IPS-15b (cell line): Measurements from ENCODE around the gene MAN2A1.

Experiments used
- H3K27me3 ChIP-seq: one replicate; pipeline ENCODE4 v1.6.1; 2013; ENCODE audit warnings: low read length; ENCODE audit not compliant: control insufficient read depth, insufficient read depth
- H3K36me3 ChIP-seq: one replicate; pipeline ENCODE4 v1.6.1; 2013; ENCODE audit warnings: low read length; ENCODE audit not compliant: control insufficient read depth, insufficient read depth
- H3K4me1 ChIP-seq: one replicate; pipeline ENCODE4 v1.6.1; 2013; ENCODE audit warnings: mild to moderate bottlenecking, low read length; ENCODE audit not compliant: control insufficient read depth, insufficient read depth
- H3K4me3 ChIP-seq: one replicate; pipeline ENCODE4 v1.5.1; 2013; ENCODE audit warnings: low read depth, low read length
- H3K9ac ChIP-seq: one replicate; pipeline ENCODE4 v1.6.1; 2013; ENCODE audit warnings: low read depth, mild to moderate bottlenecking, low read length
- H3K9me3 ChIP-seq: one replicate; pipeline ENCODE4 v1.6.1; 2013; ENCODE audit warnings: mild to moderate bottlenecking, low read length; ENCODE audit not compliant: control insufficient read depth, insufficient read depth

Gene MAN2A1

DNA sequence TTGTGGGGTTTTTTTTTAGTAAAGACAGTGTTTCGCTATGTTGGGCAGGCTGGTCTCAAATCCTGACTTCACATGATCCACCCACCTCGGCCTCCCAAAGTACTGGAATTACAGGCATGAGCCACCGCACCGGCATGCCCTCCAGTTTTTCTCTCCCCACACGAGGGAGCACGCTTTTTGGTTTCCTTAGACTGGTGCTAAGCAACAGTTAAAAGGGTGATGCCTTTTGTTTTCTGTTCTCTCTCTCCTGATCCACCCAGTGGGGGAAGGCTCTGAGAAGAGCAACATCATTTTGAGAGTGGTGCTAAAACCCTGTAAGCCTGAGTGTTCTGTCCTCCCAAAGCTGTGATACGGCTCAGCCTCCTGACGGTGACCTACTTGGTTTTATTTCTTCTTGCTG is 146.6 kb downstream of the MAN2A1 start:
- no peaks in the 10 kb centered on the region for H3K27me3 ChIP-seq
- peaks cover 4% of the 10 kb centered on the region for H3K36me3 ChIP-seq
- no peak overlapping the region for H3K4me3 ChIP-seq
- H3K9ac ChIP-seq = no peak overlapping the region
- peaks cover 21% of the 10 kb centered on the region for H3K4me1 ChIP-seq
- H3K9me3 ChIP-seq = no peaks in the 10 kb centered on the region

DNA sequence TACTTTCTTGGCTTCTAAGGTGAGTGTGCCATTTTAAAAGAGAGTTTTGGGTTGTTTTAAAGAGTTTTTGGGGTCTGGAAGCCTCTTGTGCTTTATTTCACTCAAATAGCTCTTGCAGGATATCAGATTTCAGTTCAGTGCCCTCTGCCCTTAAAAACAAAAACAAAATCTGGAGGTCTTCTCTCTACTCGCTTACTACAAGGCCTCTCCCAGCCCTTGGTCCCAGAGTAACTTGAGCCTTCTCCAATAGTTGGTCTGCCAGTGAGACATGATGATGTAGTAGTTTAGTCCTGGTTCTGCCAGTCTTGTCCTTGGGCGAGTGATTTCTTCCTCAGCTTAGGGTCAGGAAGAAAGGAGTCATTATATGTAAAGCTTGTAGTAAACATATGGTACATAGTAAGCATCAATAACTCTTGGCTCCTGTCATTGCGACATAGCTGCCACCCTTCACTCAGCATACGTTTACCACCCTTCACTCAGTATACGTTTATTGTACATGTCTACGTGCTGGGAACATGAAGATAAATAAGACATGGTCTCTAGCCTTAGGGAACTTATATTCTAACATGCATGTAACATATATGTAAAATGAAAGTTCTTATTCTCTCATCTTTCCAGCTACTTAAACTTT is 147.6 kb downstream of the MAN2A1 start:
- peaks cover 4% of the 10 kb centered on the region for H3K36me3 ChIP-seq
- no peak overlapping the region for H3K4me3 ChIP-seq
- H3K9me3 ChIP-seq = no peaks in the 10 kb centered on the region
- H3K4me1 ChIP-seq = peaks cover 21% of the 10 kb centered on the region
- H3K9ac ChIP-seq = no peak overlapping the region
- H3K27me3 ChIP-seq = no peaks in the 10 kb centered on the region

DNA sequence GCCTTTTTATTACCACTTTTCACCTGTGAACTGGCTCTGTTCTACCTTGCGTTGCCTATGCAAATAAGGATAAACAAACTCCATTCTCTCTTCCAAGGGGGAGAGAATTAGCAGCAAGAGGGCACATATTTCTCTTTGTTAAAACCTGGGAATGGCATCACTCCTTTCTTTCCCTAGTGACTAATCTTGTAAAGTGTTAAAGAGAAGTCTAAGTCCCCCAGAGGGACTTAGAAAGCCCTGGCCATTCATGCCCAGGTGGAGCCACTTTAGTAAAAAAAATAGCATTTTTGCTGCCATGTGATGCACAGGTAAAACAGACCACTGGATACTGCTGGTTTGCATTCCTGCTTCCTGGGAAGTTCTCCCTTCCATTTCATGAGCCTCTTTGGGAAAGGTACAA is 148.4 kb downstream of the MAN2A1 start:
- H3K36me3 ChIP-seq = peaks cover 4% of the 10 kb centered on the region
- H3K27me3 ChIP-seq = no peaks in the 10 kb centered on the region
- H3K4me1 ChIP-seq = peaks cover 21% of the 10 kb centered on the region
- H3K9ac ChIP-seq = no peak overlapping the region
- no peak overlapping the region for H3K4me3 ChIP-seq
- H3K9me3 ChIP-seq = no peaks in the 10 kb centered on the region

DNA sequence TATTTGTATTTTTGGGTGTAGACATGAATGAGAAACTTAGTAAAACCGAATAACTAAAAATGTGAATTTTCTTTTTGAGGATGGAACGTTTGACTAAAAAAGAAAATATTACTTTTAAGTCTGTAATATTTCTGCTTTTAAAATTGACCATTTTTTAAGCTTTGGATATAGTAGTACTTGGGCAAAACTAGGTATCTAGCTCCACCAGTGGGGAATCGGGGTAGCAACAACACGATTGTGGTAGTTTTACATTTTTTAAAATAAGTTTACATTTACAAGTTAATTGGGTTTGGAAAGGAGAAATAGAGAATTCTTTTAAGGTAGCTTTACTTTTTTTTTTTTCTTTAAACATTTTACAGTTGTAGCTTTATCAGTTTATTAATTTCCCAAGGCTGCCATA is 154.4 kb downstream of the MAN2A1 start:
- Histone ChIP-seq H3K36me3 (peaks cover 10% of the 10 kb centered on the region), H3K9ac (no peak overlapping the region)

DNA sequence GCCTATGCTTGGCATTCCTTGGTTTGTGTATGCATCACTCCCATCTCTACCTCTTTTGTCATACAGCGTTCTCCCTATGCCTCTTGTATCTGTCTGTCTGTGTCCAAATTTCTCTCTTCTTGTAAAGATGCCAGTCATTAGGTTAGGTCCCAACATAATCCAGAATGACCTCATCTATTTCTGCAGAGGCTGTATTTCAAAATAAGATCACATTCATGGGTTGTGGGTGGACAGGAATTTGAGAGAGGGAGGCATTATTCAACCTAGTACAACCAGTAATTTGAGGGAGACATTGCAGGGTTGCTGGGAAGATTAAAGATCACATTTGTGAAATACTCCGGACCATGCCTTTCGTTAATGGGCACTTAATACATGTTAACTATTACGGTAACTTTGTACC is 155.0 kb downstream of the MAN2A1 start:
- Histone ChIP-seq H3K4me1 (peaks cover 4% of the 10 kb centered on the region), H3K4me3 (no peak overlapping the region), H3K27me3 (no peaks in the 10 kb centered on the region), H3K9me3 (no peaks in the 10 kb centered on the region), H3K36me3 (peaks cover 10% of the 10 kb centered on the region), H3K9ac (no peak overlapping the region)

More for the DNA sequence above, 154.4 kb downstream of the MAN2A1 start:
- H3K9me3 ChIP-seq = no peaks in the 10 kb centered on the region
- peaks cover 5% of the 10 kb centered on the region for H3K4me1 ChIP-seq
- no peaks in the 10 kb centered on the region for H3K27me3 ChIP-seq
- H3K4me3 ChIP-seq = no peak overlapping the region

DNA sequence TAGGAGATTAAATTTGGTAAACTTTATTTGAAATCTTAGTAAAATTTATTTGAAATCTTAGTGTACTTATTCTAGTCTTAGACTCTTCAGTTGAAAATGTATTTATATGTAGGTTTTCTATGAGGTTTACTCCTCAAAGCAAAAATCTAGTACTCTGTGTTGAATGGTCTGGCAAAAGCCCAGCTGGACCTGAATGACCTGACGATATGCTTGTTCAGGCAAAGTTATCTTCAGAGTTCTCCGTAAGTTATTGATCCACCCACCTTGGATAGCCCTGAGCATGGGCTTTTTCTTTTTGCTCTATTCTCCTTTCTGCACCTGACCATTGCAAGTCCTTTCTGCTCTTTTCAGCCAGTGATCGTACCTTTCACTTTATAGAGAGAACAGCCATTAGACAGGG is 158.4 kb downstream of the MAN2A1 start:
- H3K9ac ChIP-seq = no peak overlapping the region
- no peaks in the 10 kb centered on the region for H3K4me1 ChIP-seq
- H3K36me3 ChIP-seq = peaks cover 6% of the 10 kb centered on the region
- no peak overlapping the region for H3K4me3 ChIP-seq
- no peaks in the 10 kb centered on the region for H3K27me3 ChIP-seq
- no peaks in the 10 kb centered on the region for H3K9me3 ChIP-seq

DNA sequence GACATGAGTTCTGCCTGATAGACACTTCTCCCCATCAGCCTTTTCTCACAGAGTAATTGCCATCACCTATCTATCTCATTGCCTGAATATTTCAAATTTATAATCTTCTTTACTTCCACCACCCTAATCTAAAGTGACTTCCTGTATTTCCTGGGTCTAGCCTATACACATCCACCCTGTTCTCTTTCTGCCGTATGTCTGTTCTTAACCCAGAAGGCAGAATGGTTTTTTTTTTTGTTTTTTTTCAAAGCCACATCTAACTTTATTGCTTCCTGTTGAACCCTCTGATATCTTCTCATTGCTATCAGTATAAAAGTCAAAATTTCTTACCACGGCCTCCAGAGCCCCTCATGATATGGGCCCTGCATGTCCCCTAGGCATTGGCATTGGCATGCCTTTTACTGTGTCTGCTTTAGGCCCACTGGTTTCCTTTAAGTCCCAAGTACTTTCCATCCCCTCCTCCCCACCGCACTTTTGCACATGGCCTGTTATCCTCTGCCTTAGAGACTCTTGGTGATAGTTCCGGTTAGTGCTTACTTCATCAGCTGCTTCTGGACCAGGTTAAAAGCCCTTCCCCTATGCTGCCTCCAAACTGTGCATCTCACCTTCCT is 159.9 kb downstream of the MAN2A1 start:
- Histone ChIP-seq H3K9ac (no peak overlapping the region), H3K4me1 (no peaks in the 10 kb centered on the region), H3K27me3 (no peaks in the 10 kb centered on the region), H3K4me3 (no peak overlapping the region), H3K36me3 (peaks cover 5% of the 10 kb centered on the region), H3K9me3 (no peaks in the 10 kb centered on the region)

DNA sequence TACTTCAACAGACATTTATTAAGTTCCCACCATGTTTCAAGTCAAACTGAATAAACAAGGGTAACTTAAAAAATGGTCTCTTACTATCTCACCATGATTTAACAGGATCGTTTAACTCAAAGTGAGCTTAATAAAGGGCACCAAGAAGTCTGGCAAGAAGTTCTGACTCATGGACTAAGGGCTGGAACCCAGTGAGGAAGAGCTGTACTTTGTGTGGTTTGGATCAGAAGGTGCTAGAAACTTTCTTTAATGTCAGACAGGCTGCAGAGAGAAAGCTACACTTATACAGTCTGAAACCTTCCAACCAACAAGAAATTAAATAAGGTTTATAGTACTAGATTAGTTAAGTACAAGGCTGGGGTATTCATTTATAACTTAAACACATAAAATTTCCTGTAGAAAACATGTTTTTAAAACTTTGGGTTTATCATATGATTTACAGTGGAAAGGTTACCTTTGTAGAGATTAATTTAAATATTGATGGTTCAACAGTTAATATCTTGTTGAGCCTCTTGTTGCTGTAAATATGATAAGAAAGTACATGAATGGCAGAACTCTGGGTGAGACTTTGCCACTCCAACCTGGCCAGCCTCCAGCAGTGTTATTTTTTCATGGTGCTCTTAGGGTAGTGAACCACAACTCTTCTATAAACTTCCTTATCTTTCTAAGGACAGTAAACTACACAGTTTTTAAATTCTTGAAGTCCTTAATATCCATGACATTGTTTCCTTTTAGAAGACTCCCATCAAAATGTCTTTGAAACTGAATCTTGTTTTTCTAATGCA is 162.8 kb downstream of the MAN2A1 start:
- Histone ChIP-seq H3K9ac (no peak overlapping the region), H3K9me3 (no peaks in the 10 kb centered on the region), H3K4me1 (no peaks in the 10 kb centered on the region), H3K36me3 (no peaks in the 10 kb centered on the region), H3K4me3 (no peak overlapping the region), H3K27me3 (no peaks in the 10 kb centered on the region)

DNA sequence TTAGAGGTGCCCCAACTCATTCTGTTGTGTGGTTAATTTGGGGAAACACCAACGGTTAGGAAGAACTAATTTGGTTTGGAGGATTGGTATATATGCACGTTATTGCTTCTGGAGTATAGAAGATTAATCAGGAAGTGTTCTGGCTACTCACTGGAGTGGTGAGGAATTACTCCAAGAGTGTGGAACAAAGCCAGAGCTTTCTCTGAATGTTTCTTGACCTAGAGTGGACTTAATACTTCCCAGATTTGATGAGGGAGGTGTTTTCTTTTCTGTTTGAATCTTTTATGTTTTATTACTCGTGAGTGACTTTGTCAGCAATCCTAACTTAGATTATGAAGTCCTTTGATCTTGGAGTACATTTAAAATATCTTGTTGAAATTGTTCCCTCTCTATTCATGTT is 163.7 kb downstream of the MAN2A1 start:
- Histone ChIP-seq H3K4me3 (no peak overlapping the region), H3K27me3 (no peaks in the 10 kb centered on the region), H3K36me3 (no peaks in the 10 kb centered on the region), H3K9me3 (no peaks in the 10 kb centered on the region), H3K4me1 (no peaks in the 10 kb centered on the region), H3K9ac (no peak overlapping the region)

DNA sequence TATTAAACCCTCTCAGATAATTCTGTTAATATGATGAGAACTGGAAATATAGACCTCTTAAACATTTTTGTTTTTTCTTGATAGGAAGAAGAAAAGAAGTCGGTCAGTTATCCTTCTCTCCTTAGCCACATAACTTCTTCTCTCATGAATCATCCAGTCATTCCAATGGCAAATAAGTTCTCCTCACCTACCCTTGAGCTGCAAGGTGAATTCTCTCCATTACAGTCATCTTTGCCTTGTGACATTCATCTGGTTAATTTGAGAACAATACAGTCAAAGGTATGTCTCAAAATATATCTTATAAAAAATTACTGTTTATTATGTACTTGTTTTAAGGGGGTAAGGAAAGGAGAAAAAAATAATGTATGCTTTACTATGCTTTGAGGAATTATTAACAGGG is 165.3 kb downstream of the MAN2A1 start:
- no peaks in the 10 kb centered on the region for H3K36me3 ChIP-seq
- no peak overlapping the region for H3K9ac ChIP-seq
- no peaks in the 10 kb centered on the region for H3K4me1 ChIP-seq
- no peaks in the 10 kb centered on the region for H3K27me3 ChIP-seq
- H3K4me3 ChIP-seq = no peak overlapping the region
- H3K9me3 ChIP-seq = no peaks in the 10 kb centered on the region

DNA sequence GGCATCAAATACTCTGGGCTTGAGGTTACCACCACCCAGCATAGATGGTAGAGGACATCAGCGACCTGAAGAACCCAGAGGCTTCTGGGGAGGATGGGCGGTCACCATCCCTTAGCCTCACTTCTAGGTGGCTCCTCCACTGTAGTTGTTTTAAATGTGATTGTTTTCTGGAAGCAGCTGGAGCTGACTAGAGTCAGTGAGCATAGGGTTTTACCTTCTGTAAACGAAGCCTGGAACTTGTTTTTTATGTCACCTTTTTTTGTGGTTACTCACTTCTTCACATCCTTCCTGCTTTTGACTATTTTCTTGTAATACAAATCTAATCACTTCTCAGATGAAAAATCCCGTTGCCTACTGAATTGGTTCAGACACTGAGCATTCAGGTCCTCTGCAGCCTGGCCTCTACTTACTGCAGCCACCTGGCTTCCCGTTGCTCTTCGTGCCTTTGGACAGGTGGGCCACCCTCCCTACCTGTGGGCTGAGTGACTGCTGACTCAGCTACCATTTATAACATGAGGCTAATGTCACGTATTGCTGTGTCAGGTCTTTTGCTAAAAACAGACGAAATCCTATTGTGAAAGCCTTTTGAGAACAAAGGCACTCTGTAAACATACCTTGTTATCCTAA is 167.8 kb downstream of the MAN2A1 start:
- no peaks in the 10 kb centered on the region for H3K36me3 ChIP-seq
- H3K9ac ChIP-seq = no peak overlapping the region
- H3K4me1 ChIP-seq = no peaks in the 10 kb centered on the region
- no peaks in the 10 kb centered on the region for H3K9me3 ChIP-seq
- H3K27me3 ChIP-seq = no peaks in the 10 kb centered on the region
- no peak overlapping the region for H3K4me3 ChIP-seq
